ENCODE results near the gene EMP2.

EMP2 gene

GRCh38 chr16:10500582-10500981 lies 79.8 kb downstream of the EMP2 start:
- Histone ChIP-seq H3K27me3 (ENCODE audit: insufficient read depth, low read length) (no peaks in the 10 kb centered on the region), H3K4me1 (ENCODE audit: insufficient read depth, low read length) (peaks cover 11% of the 10 kb centered on the region; the same call in 1 of the 2 replicates), H3K9ac (ENCODE audit: low read depth, low read length) (no peak overlapping the region), H3K9me3 (ENCODE audit: insufficient read depth, low read depth, low read length) (peaks cover 10% of the 10 kb centered on the region; the same call in 1 of the 2 replicates), H3K27ac (ENCODE audit: low read depth, low read length) (no peak overlapping the region), H3K36me3 (ENCODE audit: insufficient read depth, low read length) (no peaks in the 10 kb centered on the region), H3K4me3 (ENCODE audit: low read length) (no peak overlapping the region)
- 100% methylated on average over 3 of the region's 3 CpGs for WGBS

GRCh38 chr16:10497132-10498101 lies 83.0 kb downstream of the EMP2 start:
- 95% methylated on average over 13 of the region's 13 CpGs for WGBS
- Histone ChIP-seq H3K4me3 (ENCODE audit: low read length) (no peak overlapping the region), H3K36me3 (ENCODE audit: insufficient read depth, low read length) (no peaks in the 10 kb centered on the region), H3K9me3 (ENCODE audit: insufficient read depth, low read depth, low read length) (peaks cover 21% of the 10 kb centered on the region; the same call in 1 of the 2 replicates), H3K9ac (ENCODE audit: low read depth, low read length) (no peak overlapping the region), H3K27ac (ENCODE audit: low read depth, low read length) (no peak overlapping the region), H3K4me1 (ENCODE audit: insufficient read depth, low read length) (no peaks in the 10 kb centered on the region), H3K27me3 (ENCODE audit: insufficient read depth, low read length) (no peaks in the 10 kb centered on the region)

GRCh38 chr16:10495031-10495345 lies 85.4 kb downstream of the EMP2 start:
- 96% methylated on average over 6 of the region's 6 CpGs for WGBS

GRCh38 chr16:10494343-10495030 lies 85.9 kb downstream of the EMP2 start:
- no peaks in the 10 kb centered on the region for H3K27me3 ChIP-seq (ENCODE audit: insufficient read depth, low read length)
- peaks cover 15% of the 10 kb centered on the region; the same call in 1 of the 2 replicates for H3K9me3 ChIP-seq (ENCODE audit: insufficient read depth, low read depth, low read length)
- no peaks in the 10 kb centered on the region for H3K4me1 ChIP-seq (ENCODE audit: insufficient read depth, low read length)
- no peaks in the 10 kb centered on the region for H3K36me3 ChIP-seq (ENCODE audit: insufficient read depth, low read length)
- no peak overlapping the region for H3K27ac ChIP-seq (ENCODE audit: low read depth, low read length)
- 91% methylated on average over 4 of the region's 5 CpGs for WGBS
- H3K9ac ChIP-seq (ENCODE audit: low read depth, low read length): no peak overlapping the region
- no peak overlapping the region for H3K4me3 ChIP-seq (ENCODE audit: low read length)

More at GRCh38 chr16:10495031-10495345, 85.4 kb downstream of the EMP2 start:
- Histone ChIP-seq H3K9me3 (ENCODE audit: insufficient read depth, low read depth, low read length) (peaks cover 15% of the 10 kb centered on the region; the same call in 1 of the 2 replicates), H3K27me3 (ENCODE audit: insufficient read depth, low read length) (no peaks in the 10 kb centered on the region), H3K27ac (ENCODE audit: low read depth, low read length) (no peak overlapping the region), H3K4me3 (ENCODE audit: low read length) (no peak overlapping the region), H3K36me3 (ENCODE audit: insufficient read depth, low read length) (no peaks in the 10 kb centered on the region), H3K9ac (ENCODE audit: low read depth, low read length) (no peak overlapping the region), H3K4me1 (ENCODE audit: insufficient read depth, low read length) (no peaks in the 10 kb centered on the region)

- Histone ChIP-seq H3K27ac (ENCODE audit: low read depth, low read length) (no peak overlapping the region), H3K4me3 (ENCODE audit: low read length) (no peak overlapping the region), H3K9ac (ENCODE audit: low read depth, low read length) (no peak overlapping the region), H3K4me1 (ENCODE audit: insufficient read depth, low read length) (no peaks in the 10 kb centered on the region), H3K9me3 (ENCODE audit: insufficient read depth, low read depth, low read length) (peaks cover 15% of the 10 kb centered on the region; the same call in 1 of the 2 replicates), H3K36me3 (ENCODE audit: insufficient read depth, low read length) (no peaks in the 10 kb centered on the region), H3K27me3 (ENCODE audit: insufficient read depth, low read length) (no peaks in the 10 kb centered on the region)
- 97% methylated on average over 8 of the region's 8 CpGs for WGBS
These were observed 87.1 kb downstream of the EMP2 start for GRCh38 chr16:10493276-10493675.

- Histone ChIP-seq H3K4me3 (ENCODE audit: low read length) (no peak overlapping the region), H3K27ac (ENCODE audit: low read depth, low read length) (no peak overlapping the region), H3K9ac (ENCODE audit: low read depth, low read length) (no peak overlapping the region), H3K36me3 (ENCODE audit: insufficient read depth, low read length) (no peaks in the 10 kb centered on the region), H3K9me3 (ENCODE audit: insufficient read depth, low read depth, low read length) (peaks cover 28% of the 10 kb centered on the region), H3K4me1 (ENCODE audit: insufficient read depth, low read length) (no peaks in the 10 kb centered on the region), H3K27me3 (ENCODE audit: insufficient read depth, low read length) (no peaks in the 10 kb centered on the region)
- WGBS: 86% methylated on average over 1 of the region's 1 CpG
These were observed 90.3 kb downstream of the EMP2 start for GRCh38 chr16:10490141-10490540.

GRCh38 chr16:10485698-10486382 lies 94.6 kb downstream of the EMP2 start:
- peaks cover 27% of the 10 kb centered on the region for H3K9me3 ChIP-seq (ENCODE audit: insufficient read depth, low read depth, low read length)
- H3K4me3 ChIP-seq (ENCODE audit: low read length): no peak overlapping the region
- H3K9ac ChIP-seq (ENCODE audit: low read depth, low read length): no peak overlapping the region
- H3K27me3 ChIP-seq (ENCODE audit: insufficient read depth, low read length): no peaks in the 10 kb centered on the region
- peaks cover 6% of the 10 kb centered on the region for H3K36me3 ChIP-seq (ENCODE audit: insufficient read depth, low read length)
- no peaks in the 10 kb centered on the region for H3K4me1 ChIP-seq (ENCODE audit: insufficient read depth, low read length)
- H3K27ac ChIP-seq (ENCODE audit: low read depth, low read length): no peak overlapping the region
- 95% methylated on average over 12 of the region's 12 CpGs for WGBS

GRCh38 chr16:10485159-10485558 lies 95.2 kb downstream of the EMP2 start:
- no peaks in the 10 kb centered on the region for H3K27me3 ChIP-seq (ENCODE audit: insufficient read depth, low read length)
- no peak overlapping the region for H3K27ac ChIP-seq (ENCODE audit: low read depth, low read length)
- no peaks in the 10 kb centered on the region for H3K4me1 ChIP-seq (ENCODE audit: insufficient read depth, low read length)
- peaks cover 6% of the 10 kb centered on the region for H3K36me3 ChIP-seq (ENCODE audit: insufficient read depth, low read length)
- WGBS: 91% methylated on average over 4 of the region's 4 CpGs
- H3K4me3 ChIP-seq (ENCODE audit: low read length): no peak overlapping the region
- no peak overlapping the region for H3K9ac ChIP-seq (ENCODE audit: low read depth, low read length)
- H3K9me3 ChIP-seq (ENCODE audit: insufficient read depth, low read depth, low read length): peaks cover 27% of the 10 kb centered on the region

GRCh38 chr16:10480151-10480550 lies 100.2 kb downstream of the EMP2 start:
- H3K27ac ChIP-seq (ENCODE audit: low read depth, low read length): no peak overlapping the region
- 89% methylated on average over 2 of the region's 2 CpGs for WGBS
- H3K4me3 ChIP-seq (ENCODE audit: low read length): no peak overlapping the region
- H3K36me3 ChIP-seq (ENCODE audit: insufficient read depth, low read length): peaks cover 19% of the 10 kb centered on the region
- no peak overlapping the region for H3K9ac ChIP-seq (ENCODE audit: low read depth, low read length)
- no peaks in the 10 kb centered on the region for H3K27me3 ChIP-seq (ENCODE audit: insufficient read depth, low read length)
- no peaks in the 10 kb centered on the region for H3K4me1 ChIP-seq (ENCODE audit: insufficient read depth, low read length)
- H3K9me3 ChIP-seq (ENCODE audit: insufficient read depth, low read depth, low read length): peaks cover 9% of the 10 kb centered on the region; the same call in 1 of the 2 replicates

Measured in HUES64 (cell line).